BJ (cell line): ENCODE data around the gene UNG. TPM values are rescaled to one million over a fixed set of nuclear protein-coding genes. Genes with fewer than 3 reads are reported as not detected.
A peak's percentile ranks its signal among the peaks of the same experiment; 100 is the strongest.

Experiments
- CTCF ChIA-PET: fragments of 350-600 bp; formaldehyde crosslinking; extraction: SDS; loops from one replicate; lab custom pipeline; 2021; ENCODE audit warnings: antibody characterized with exemption, inconsistent platforms; lab: Yijun Ruan, JAX
- POLR2A ChIA-PET: fragments of 300-600 bp; sonication (Branson Sonifier 250); formaldehyde crosslinking; extraction: SDS; loops from one replicate; lab custom pipeline; 2021; ENCODE audit warnings: antibody characterized with exemption; lab: Charles Lee
- DNase-seq: peaks from one replicate; pipeline ENCODE4 v3.0.0-alpha.2; 2011; ENCODE audit warnings: low read depth
- H3K27me3 ChIP-seq: 2 replicates; pipeline ENCODE4 v1.6.0; 2011; ENCODE audit warnings: low read length; ENCODE audit not compliant: control insufficient read depth, insufficient read depth
- H3K36me3 ChIP-seq: 2 replicates; pipeline ENCODE4 v1.5.1; 2011; ENCODE audit warnings: low read length; ENCODE audit not compliant: control insufficient read depth, insufficient read depth
- H3K4me3 ChIP-seq: 2 replicates; pipeline ENCODE4 v1.5.1; 2011; ENCODE audit warnings: low read depth, mild to moderate bottlenecking, control low read depth, low read length
- polyA plus RNA-seq: library from polyadenylated mRNA; depleted of rRNA; stranded (reverse); fragments of >200 nt; gene quantifications from 2 replicates; pipeline ENCODE4 v1.2.3, GENCODE V29; 2011
- TF ChIP-seq, protein P1 (sequence below): IDR thresholded peaks from 2 replicates; pipeline ENCODE4 v1.5.1; 2011; ENCODE audit warnings: low read depth, mild to moderate bottlenecking, control low read depth, inconsistent platforms, low read length, moderate library complexity; ENCODE audit not compliant: insufficient read depth

Gene UNG
- polyA plus RNA-seq, 1 experiment, result 10.4 TPM

DNA sequence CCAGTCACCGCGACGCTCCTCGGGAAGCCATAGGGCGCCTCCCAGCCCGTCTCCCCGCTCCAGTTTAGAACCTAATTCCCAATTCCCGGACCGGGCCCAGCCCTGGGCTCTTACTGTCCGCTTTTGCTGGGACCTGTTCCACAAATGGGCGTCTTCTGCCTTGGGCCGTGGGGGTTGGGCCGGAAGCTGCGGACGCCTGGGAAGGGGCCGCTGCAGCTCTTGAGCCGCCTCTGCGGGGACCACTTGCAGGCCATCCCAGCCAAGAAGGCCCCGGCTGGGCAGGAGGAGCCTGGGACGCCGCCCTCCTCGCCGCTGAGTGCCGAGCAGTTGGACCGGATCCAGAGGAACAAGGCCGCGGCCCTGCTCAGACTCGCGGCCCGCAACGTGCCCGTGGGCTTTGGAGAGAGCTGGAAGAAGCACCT is 797 bp downstream of the UNG start:
- ChIA-PET POLR2A (no interaction called here), CTCF (interaction anchor here (0.8 to 4.8 kb wide), 2 partner anchors 14 kb away, joined by 4 to 32 read pairs; no protein-coding TSS in a partner anchor)
- peak overlapping the region; percentile 79 for H3K4me3 ChIP-seq
- no peaks in the 10 kb centered on the region for H3K27me3 ChIP-seq
- H3K36me3 ChIP-seq, result peaks cover 3% of the 10 kb centered on the region
- TF ChIP-seq, protein P1, sequence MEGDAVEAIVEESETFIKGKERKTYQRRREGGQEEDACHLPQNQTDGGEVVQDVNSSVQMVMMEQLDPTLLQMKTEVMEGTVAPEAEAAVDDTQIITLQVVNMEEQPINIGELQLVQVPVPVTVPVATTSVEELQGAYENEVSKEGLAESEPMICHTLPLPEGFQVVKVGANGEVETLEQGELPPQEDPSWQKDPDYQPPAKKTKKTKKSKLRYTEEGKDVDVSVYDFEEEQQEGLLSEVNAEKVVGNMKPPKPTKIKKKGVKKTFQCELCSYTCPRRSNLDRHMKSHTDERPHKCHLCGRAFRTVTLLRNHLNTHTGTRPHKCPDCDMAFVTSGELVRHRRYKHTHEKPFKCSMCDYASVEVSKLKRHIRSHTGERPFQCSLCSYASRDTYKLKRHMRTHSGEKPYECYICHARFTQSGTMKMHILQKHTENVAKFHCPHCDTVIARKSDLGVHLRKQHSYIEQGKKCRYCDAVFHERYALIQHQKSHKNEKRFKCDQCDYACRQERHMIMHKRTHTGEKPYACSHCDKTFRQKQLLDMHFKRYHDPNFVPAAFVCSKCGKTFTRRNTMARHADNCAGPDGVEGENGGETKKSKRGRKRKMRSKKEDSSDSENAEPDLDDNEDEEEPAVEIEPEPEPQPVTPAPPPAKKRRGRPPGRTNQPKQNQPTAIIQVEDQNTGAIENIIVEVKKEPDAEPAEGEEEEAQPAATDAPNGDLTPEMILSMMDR, result no peak
- DNase-seq, result no peak

DNA sequence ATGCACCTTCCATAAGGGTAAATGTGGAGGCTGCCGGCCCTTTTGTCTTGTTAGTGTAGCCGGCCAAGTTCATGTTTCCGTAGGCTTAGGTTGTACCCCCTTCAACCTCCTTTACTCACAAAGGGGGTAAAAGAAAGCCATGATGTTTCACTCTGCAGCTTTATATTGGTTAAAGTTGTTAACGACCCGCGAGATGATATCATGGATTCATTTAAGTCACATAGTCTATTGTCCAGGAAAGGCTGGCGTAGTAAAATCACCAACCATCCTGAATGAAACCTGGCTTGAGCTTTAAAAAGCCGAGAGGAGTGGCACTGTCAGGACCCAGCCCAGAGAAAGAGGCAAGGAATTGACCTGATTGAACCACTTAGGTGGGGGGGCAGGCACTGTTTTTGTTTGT is 1.3 kb downstream of the UNG start:
- H3K36me3 ChIP-seq, result peaks cover 4% of the 10 kb centered on the region
- H3K27me3 ChIP-seq, result no peaks in the 10 kb centered on the region
- H3K4me3 ChIP-seq, result peak overlapping the region; percentile 79
- CTCF ChIA-PET, result interaction anchor here (0.8 to 4.8 kb wide), 2 partner anchors 13 to 14 kb away, joined by 4 to 32 read pairs; no protein-coding TSS in a partner anchor
- DNase-seq, result no peak
- TF ChIP-seq, protein P1, result no peak
- POLR2A ChIA-PET, result no interaction called here

DNA sequence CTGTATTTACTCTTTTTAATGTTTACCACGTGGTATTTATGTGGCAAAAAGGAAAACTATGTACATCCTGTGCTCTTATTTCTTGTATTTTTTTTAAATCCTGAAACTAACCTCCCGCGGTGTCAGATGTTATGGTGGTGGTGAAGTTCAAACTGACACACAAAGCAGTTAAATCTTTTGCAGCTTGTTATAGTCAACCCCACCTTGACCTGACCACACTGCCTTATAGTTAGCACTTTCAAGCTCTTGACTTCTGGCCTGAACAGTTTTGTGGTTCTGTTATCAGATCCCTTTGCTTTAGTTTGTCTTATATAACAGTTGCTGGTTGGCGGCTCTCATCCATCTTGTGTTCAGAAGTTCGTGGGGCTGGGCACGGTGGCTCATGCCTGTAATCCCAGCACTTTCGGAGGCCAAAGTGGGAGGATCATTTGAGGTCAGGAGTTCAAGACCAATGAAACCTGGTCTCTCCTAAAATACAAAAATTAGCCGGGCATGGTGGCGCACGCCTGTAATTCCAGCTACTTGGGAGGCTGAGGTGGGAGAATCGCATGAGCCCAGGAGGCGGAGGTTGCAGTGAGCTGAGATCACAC is 2.1 kb downstream of the UNG start:
- DNase-seq, result no peak
- H3K36me3 ChIP-seq, result peaks cover 8% of the 10 kb centered on the region
- peak overlapping the region; percentile 79; the same call in 1 of the 2 replicates for H3K4me3 ChIP-seq
- no peaks in the 10 kb centered on the region for H3K27me3 ChIP-seq
- ChIA-PET CTCF (interaction anchor here (0.6 to 4.8 kb wide), 3 partner anchors 12 to 557 kb away, joined by 3 to 32 read pairs (median 3); no protein-coding TSS in a partner anchor), POLR2A (no interaction called here)
- TF ChIP-seq, protein P1, result no peak

DNA sequence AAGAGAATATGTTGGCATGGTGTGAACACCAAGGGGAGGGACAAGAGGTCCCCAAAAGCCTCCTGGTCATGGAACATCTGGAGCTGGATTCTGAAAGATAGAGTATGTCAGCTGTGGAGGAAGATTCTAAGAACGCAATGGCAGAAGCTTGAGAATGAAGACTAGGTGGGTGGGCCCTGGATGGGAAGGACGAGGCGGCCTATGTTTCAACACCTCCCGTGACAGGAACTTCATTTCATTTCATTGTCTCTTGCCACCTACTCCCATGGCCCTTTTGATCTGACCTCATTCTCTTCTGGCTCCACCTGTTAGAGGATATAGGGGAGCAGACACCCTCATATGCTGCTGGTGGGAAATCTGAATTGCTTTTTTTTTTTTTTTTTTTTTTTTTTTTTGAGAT is 3.3 kb downstream of the UNG start:
- POLR2A ChIA-PET, result no interaction called here
- TF ChIP-seq, protein P1, result no peak
- H3K4me3 ChIP-seq, result no peak overlapping the region
- no peaks in the 10 kb centered on the region for H3K27me3 ChIP-seq
- DNase-seq, result no peak
- peaks cover 15% of the 10 kb centered on the region for H3K36me3 ChIP-seq
- CTCF ChIA-PET, result interaction anchor here (0.9 to 4.8 kb wide), 2 partner anchors 11 to 15 kb away, joined by 3 to 32 read pairs; no protein-coding TSS in a partner anchor

DNA sequence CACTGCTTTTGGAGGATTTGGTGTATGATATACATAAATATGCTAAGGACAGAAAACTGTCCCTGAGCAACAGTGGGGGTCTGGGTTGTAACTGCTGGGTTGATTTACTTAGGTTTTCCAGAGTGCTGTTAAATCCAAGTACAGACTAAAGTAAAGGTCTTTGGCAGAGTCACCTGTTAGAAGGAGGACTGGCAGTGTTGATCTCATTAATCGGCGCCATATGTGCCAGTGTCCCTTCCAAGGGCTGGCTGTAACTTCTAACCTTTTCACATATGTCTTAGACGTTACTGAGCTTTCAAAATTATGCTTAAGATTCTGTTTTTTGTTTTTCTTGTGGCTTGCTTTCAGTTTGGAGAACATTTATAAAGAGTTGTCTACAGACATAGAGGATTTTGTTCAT is 5.1 kb downstream of the UNG start:
- no peaks in the 10 kb centered on the region for H3K27me3 ChIP-seq
- H3K4me3 ChIP-seq, result no peak overlapping the region
- ChIA-PET POLR2A (no interaction called here), CTCF (interaction anchor here (4.8 kb wide), 1 partner anchor 9 kb away, joined by 32 read pairs; no protein-coding TSS in a partner anchor)
- peaks cover 20% of the 10 kb centered on the region for H3K36me3 ChIP-seq
- DNase-seq, result no peak
- TF ChIP-seq, protein P1, result no peak
